H9 (cell line): Measurements from ENCODE around the gene NUP188. TPM values are rescaled to one million over a fixed set of nuclear protein-coding genes. Genes with fewer than 3 reads are reported as not detected.

Experiments
- DNase-seq: peaks from one replicate; pipeline ENCODE4 v3.0.0-alpha.2; 2017
- H2AFZ ChIP-seq: one replicate; pipeline ENCODE4 v1.6.1; 2013; ENCODE audit warnings: mild to moderate bottlenecking, low read length, control low read depth, moderate library complexity
- H2AK5ac ChIP-seq: 2 replicates; pipeline ENCODE4 v1.6.1; 2013; ENCODE audit warnings: low read length, control low read depth, mixed read lengths; ENCODE audit not compliant: insufficient read length
- H2BK120ac ChIP-seq: one replicate; pipeline ENCODE4 v1.6.1; 2013; ENCODE audit warnings: low read depth, mild to moderate bottlenecking, low read length, control low read depth, inconsistent platforms; ENCODE audit not compliant: poor library complexity, severe bottlenecking
- H2BK12ac ChIP-seq: 2 replicates; pipeline ENCODE4 v1.6.1; 2013; ENCODE audit warnings: low read length, control low read depth, mixed read lengths, low read depth; ENCODE audit not compliant: insufficient read length
- H2BK15ac ChIP-seq: 2 replicates; pipeline ENCODE4 v1.6.1; 2013; ENCODE audit warnings: low read depth, low read length, control low read depth
- H2BK20ac ChIP-seq: one replicate; pipeline ENCODE4 v1.6.1; 2013; ENCODE audit warnings: low read depth, mild to moderate bottlenecking, low read length, control low read depth, inconsistent platforms; ENCODE audit not compliant: poor library complexity, severe bottlenecking
- H2BK5ac ChIP-seq: 2 replicates; pipeline ENCODE4 v1.6.1; 2013; ENCODE audit warnings: low read length, control low read depth, mixed read lengths; ENCODE audit not compliant: insufficient read length
- H3K14ac ChIP-seq: 2 replicates; pipeline ENCODE4 v1.6.1; 2013; ENCODE audit warnings: low read length, control low read depth; ENCODE audit not compliant: insufficient read depth
- H3K18ac ChIP-seq: 2 replicates; pipeline ENCODE4 v1.6.1; 2013; ENCODE audit warnings: low read depth, mild to moderate bottlenecking, mixed read lengths, low read length, control low read depth; ENCODE audit not compliant: insufficient read length
- H3K23ac ChIP-seq: 2 replicates; pipeline ENCODE4 v1.6.1; 2013; ENCODE audit warnings: low read length, control low read depth, mixed read lengths, low read depth; ENCODE audit not compliant: insufficient read length
- H3K23me2 ChIP-seq: 2 replicates; pipeline ENCODE4 v1.6.1; 2013; ENCODE audit warnings: low read depth, mild to moderate bottlenecking, mixed read lengths, low read length, control low read depth; ENCODE audit not compliant: insufficient read length, poor library complexity, severe bottlenecking
- H3K27ac ChIP-seq: 2 replicates; pipeline ENCODE4 v1.5.1; 2013; ENCODE audit warnings: low read length, control low read depth, mixed read lengths, low read depth; ENCODE audit not compliant: insufficient read length
- H3K27me3 ChIP-seq: 2 replicates; pipeline ENCODE4 v1.6.1; 2013; ENCODE audit warnings: low read length, control low read depth, inconsistent platforms; ENCODE audit not compliant: insufficient read depth
- H3K4ac ChIP-seq: 2 replicates; pipeline ENCODE4 v1.6.1; 2013; ENCODE audit warnings: low read depth, mild to moderate bottlenecking, control low read depth, inconsistent platforms, low read length, moderate library complexity
- H3K4me1 ChIP-seq: 2 replicates; pipeline ENCODE4 v1.6.1; 2013; ENCODE audit warnings: low read length, control low read depth, inconsistent platforms; ENCODE audit not compliant: insufficient read depth
- H3K4me2 ChIP-seq: 2 replicates; pipeline ENCODE4 v1.6.1; 2013; ENCODE audit warnings: low read length, control low read depth, mixed read lengths; ENCODE audit not compliant: insufficient read length, insufficient read depth
- H3K56ac ChIP-seq: 2 replicates; pipeline ENCODE4 v1.6.1; 2013; ENCODE audit warnings: low read depth, mild to moderate bottlenecking, mixed read lengths, low read length, control low read depth; ENCODE audit not compliant: insufficient read length
- H3K79me1 ChIP-seq: 2 replicates; pipeline ENCODE4 v1.6.1; 2013; ENCODE audit warnings: low read depth, mild to moderate bottlenecking, moderate library complexity, low read length, control low read depth, inconsistent platforms; ENCODE audit not compliant: insufficient read depth, poor library complexity, severe bottlenecking
- H3K79me2 ChIP-seq: 2 replicates; pipeline ENCODE4 v1.6.1; 2013; ENCODE audit warnings: low read length, control low read depth, inconsistent platforms; ENCODE audit not compliant: insufficient read depth
- H3K9ac ChIP-seq: 2 replicates; pipeline ENCODE4 v1.6.1; 2013; ENCODE audit warnings: low read length, control low read depth, mixed read lengths; ENCODE audit not compliant: insufficient read length; ENCODE audit errors: extremely low read depth
- H3K9me3 ChIP-seq: one replicate; pipeline ENCODE4 v1.6.1; 2013; ENCODE audit warnings: low read depth, low read length, inconsistent platforms; ENCODE audit not compliant: control insufficient read depth
- H3T11ph ChIP-seq: one replicate; pipeline ENCODE4 v1.6.1; 2013; ENCODE audit warnings: mild to moderate bottlenecking, low read length, control low read depth, inconsistent platforms
- H4K20me1 ChIP-seq: one replicate; pipeline ENCODE4 v1.6.1; 2013; ENCODE audit not compliant: control insufficient read depth, insufficient read length, insufficient read depth
- H4K5ac ChIP-seq: 2 replicates; pipeline ENCODE4 v1.6.1; 2013; ENCODE audit warnings: low read depth, mild to moderate bottlenecking, mixed read lengths, low read length, control low read depth; ENCODE audit not compliant: insufficient read length
- H4K8ac ChIP-seq: replicated peaks from 2 replicates; pipeline ENCODE4 v1.6.1; 2013; ENCODE audit warnings: low read length, control low read depth, mixed read lengths, low read depth; ENCODE audit not compliant: insufficient read length
- H4K91ac ChIP-seq: 2 replicates; pipeline ENCODE4 v1.6.1; 2013; ENCODE audit warnings: low read depth, mild to moderate bottlenecking, moderate library complexity, mixed read lengths, low read length, control low read depth; ENCODE audit not compliant: insufficient read length
- H3K27ac Mint-ChIP-seq, 3 experiments: 2 replicates in 2 of 3; 3 replicates in 1 of 3; pipeline ENCODE4 v1.8.0; 2020 to 2021; ENCODE audit warnings: mixed read lengths in 3 of 3, mild to moderate bottlenecking in 1 of 3, moderate library complexity in 1 of 3
- H3K27me3 Mint-ChIP-seq: 2 replicates; pipeline ENCODE4 v1.8.0; 2021; ENCODE audit warnings: low read depth, mild to moderate bottlenecking, moderate library complexity, mixed read lengths
- H3K36me3 Mint-ChIP-seq, 3 experiments: 2 replicates in 2 of 3; 3 replicates in 1 of 3; pipeline ENCODE4 v1.8.0; 2020 to 2021; ENCODE audit warnings: low read depth in 3 of 3, mixed read lengths in 3 of 3; ENCODE audit not compliant: insufficient read depth in 1 of 3
- H3K4me1 Mint-ChIP-seq, 2 experiments: 2 replicates each; pipeline ENCODE4 v1.8.0; 2020; ENCODE audit warnings: mixed read lengths in 2 of 2
- H3K4me3 Mint-ChIP-seq, 2 experiments: 2 replicates in 1 of 2; 3 replicates in 1 of 2; pipeline ENCODE4 v1.8.0; 2020 to 2021; ENCODE audit warnings: mild to moderate bottlenecking in 2 of 2, mixed read lengths in 2 of 2, moderate library complexity in 1 of 2
- H3K9me3 Mint-ChIP-seq, 2 experiments: 2 replicates in 1 of 2; 3 replicates in 1 of 2; pipeline ENCODE4 v1.8.0; 2020; ENCODE audit warnings: mild to moderate bottlenecking in 2 of 2, mixed read lengths in 2 of 2, moderate library complexity in 1 of 2
- WGBS: extraction: QIAGEN DNeasy Blood & Tissue Kit; methylation state at CpG from one replicate; pipeline ENCODE4 v1.1.7; 2013; ENCODE audit warnings: missing lambda C conversion rate, low lambda C conversion rate, mixed read lengths; ENCODE audit not compliant: insufficient read length; ENCODE audit errors: extremely low coverage; 5-methylcytosine and 5-hydroxymethylcytosine counted together
- long read RNA-seq: library from polyadenylated mRNA; unstranded; transcript quantifications from one replicate; pipeline ENCODE4 v2.0.0, GENCODE V29; 2020
- total RNA-seq: library from RNA; stranded (reverse); gene quantifications from 2 replicates; pipeline ENCODE4 v1.2.1, GENCODE V29; 2021
- TF ChIP-seq, protein P1 (sequence below): fragments of 200-600 bp; sonication (generic); conservative IDR thresholded peaks from 3 replicates; pipeline ENCODE4 v1.8.0; 2021; ENCODE audit warnings: antibody characterized with exemption, mild to moderate bottlenecking

The NUP188 gene, protein sequence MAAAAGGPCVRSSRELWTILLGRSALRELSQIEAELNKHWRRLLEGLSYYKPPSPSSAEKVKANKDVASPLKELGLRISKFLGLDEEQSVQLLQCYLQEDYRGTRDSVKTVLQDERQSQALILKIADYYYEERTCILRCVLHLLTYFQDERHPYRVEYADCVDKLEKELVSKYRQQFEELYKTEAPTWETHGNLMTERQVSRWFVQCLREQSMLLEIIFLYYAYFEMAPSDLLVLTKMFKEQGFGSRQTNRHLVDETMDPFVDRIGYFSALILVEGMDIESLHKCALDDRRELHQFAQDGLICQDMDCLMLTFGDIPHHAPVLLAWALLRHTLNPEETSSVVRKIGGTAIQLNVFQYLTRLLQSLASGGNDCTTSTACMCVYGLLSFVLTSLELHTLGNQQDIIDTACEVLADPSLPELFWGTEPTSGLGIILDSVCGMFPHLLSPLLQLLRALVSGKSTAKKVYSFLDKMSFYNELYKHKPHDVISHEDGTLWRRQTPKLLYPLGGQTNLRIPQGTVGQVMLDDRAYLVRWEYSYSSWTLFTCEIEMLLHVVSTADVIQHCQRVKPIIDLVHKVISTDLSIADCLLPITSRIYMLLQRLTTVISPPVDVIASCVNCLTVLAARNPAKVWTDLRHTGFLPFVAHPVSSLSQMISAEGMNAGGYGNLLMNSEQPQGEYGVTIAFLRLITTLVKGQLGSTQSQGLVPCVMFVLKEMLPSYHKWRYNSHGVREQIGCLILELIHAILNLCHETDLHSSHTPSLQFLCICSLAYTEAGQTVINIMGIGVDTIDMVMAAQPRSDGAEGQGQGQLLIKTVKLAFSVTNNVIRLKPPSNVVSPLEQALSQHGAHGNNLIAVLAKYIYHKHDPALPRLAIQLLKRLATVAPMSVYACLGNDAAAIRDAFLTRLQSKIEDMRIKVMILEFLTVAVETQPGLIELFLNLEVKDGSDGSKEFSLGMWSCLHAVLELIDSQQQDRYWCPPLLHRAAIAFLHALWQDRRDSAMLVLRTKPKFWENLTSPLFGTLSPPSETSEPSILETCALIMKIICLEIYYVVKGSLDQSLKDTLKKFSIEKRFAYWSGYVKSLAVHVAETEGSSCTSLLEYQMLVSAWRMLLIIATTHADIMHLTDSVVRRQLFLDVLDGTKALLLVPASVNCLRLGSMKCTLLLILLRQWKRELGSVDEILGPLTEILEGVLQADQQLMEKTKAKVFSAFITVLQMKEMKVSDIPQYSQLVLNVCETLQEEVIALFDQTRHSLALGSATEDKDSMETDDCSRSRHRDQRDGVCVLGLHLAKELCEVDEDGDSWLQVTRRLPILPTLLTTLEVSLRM (N-terminal part only)
- total RNA-seq = 101 and 104 TPM in 2 replicates
- long read RNA-seq, full-length matches to known transcripts = 106 of 205 reads
- long read RNA-seq, partial matches to known transcripts = 48 of 205 reads
- long read RNA-seq, other reads (novel, unspliced or antisense) = 51 of 205 reads

DNA sequence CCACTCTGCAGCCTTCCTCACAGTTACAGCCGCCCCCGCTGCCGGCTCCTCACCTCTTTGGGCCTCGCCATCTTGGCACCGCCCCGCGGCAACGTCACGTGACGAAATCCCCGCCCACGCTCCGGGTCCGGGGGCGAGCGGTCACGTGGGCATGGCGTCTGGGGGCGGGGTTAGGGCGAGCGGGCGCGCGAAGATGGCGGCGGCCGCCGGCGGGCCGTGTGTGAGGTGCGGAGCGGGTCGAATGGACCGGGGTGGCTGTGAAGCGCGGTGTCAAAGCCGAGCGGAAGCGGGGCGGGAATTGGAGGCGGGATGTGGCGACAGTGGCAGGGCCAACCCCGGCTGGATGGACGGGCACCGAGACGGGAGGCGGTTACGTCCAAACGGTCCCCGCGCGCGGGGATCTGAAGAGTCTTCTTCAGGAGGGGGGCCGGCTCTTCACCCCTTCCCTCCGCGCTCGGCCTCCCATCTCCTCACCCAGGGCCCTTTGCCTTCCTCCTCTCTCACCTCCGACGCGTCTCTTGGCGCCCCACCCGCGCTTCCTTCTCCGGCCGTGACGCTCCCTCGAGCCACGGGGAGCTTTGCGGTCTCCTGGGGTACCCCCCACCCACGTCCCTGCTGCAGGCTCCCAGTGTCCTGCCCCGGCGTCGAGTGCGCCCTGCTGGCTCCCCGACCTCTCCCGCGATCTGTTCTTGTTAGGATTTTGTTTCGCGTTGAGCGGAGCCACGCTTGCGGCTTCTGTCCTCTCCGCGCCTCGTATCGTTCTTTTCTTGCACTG is at the start of gene NUP188, which contains the start of gene DOLK:
NUP188 (plus strand) TSS at position 173 of the 775 bp plus-strand sequence; CDS start at position 194, 21 bp downstream.
DOLK (minus strand) TSS at position 77 of the 775 bp plus-strand sequence. CDS start 300 bp downstream, outside the sequence.
- Histone ChIP-seq H3T11ph (no peak within 1 kb of the TSS), H4K5ac (no peak within 1 kb of the TSS), H3K9ac (peak within 1 kb of the TSS; percentile 82), H2AK5ac (no peak within 1 kb of the TSS), H4K20me1 (peaks cover 4% of the 10 kb centered on the region), H3K23ac (no peak within 1 kb of the TSS), H2AFZ (no peak within 1 kb of the TSS), H3K23me2 (peaks cover 12% of the 10 kb centered on the region), H3K79me1 (no peaks in the 10 kb centered on the region), H3K27ac (no peak within 1 kb of the TSS), H3K4me1 (peaks cover 4% of the 10 kb centered on the region; the same call in 1 of the 2 replicates), H2BK12ac (no peak within 1 kb of the TSS), H4K91ac (no peak within 1 kb of the TSS), H2BK15ac (no peak within 1 kb of the TSS), H3K4me2 (peak within 1 kb of the TSS; percentile 53), H3K18ac (peak within 1 kb of the TSS; percentile 86), H4K8ac (no peak within 1 kb of the TSS), H3K27me3 (no peaks in the 10 kb centered on the region), H3K4ac (no peak within 1 kb of the TSS), H3K79me2 (no peaks in the 10 kb centered on the region; the same call in 1 of the 2 replicates), H2BK20ac (no peak within 1 kb of the TSS), H3K14ac (peak within 1 kb of the TSS; percentile 83), H3K9me3 (no peaks in the 10 kb centered on the region), H2BK120ac (no peak within 1 kb of the TSS), H2BK5ac (no peak within 1 kb of the TSS), H3K56ac (no peak within 1 kb of the TSS)
- WGBS = no CpG with 5 or more reads among the region's 86 CpGs
- Mint-ChIP-seq H3K27ac (peak within 1 kb of the TSS; percentile 90 to 100 (median 99)), H3K9me3 (no peaks in the 10 kb centered on the region), H3K27me3 (peaks cover 2% of the 10 kb centered on the region; the same call in 1 of the 2 replicates), H3K36me3 (peaks cover 14 to 47% (median 32%) of the 10 kb centered on the region in 3 experiments; a peak in 6 of 7 replicates), H3K4me3 (peak within 1 kb of the TSS; percentile 98 to 99), H3K4me1 (peaks cover 11 to 17% of the 10 kb centered on the region in 2 experiments)
- peak; percentile 92 for DNase-seq
- TF ChIP-seq, protein P1, sequence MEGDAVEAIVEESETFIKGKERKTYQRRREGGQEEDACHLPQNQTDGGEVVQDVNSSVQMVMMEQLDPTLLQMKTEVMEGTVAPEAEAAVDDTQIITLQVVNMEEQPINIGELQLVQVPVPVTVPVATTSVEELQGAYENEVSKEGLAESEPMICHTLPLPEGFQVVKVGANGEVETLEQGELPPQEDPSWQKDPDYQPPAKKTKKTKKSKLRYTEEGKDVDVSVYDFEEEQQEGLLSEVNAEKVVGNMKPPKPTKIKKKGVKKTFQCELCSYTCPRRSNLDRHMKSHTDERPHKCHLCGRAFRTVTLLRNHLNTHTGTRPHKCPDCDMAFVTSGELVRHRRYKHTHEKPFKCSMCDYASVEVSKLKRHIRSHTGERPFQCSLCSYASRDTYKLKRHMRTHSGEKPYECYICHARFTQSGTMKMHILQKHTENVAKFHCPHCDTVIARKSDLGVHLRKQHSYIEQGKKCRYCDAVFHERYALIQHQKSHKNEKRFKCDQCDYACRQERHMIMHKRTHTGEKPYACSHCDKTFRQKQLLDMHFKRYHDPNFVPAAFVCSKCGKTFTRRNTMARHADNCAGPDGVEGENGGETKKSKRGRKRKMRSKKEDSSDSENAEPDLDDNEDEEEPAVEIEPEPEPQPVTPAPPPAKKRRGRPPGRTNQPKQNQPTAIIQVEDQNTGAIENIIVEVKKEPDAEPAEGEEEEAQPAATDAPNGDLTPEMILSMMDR = no peak
